Stimulated activated CD4-positive, alpha-beta T cell treated with anti-CD3 and anti-CD28 coated beads, Interleukin-4, amount 100 ng/mL, for 1 hour (primary cell): ENCODE measurements around the gene SCNN1G.

Experiments
- DNase-seq: peaks from one replicate; pipeline ENCODE4 v3.0.0-alpha.2; 2020

The SCNN1G gene

GRCh38 chr16:23255000-23255399 lies 72.5 kb downstream of the SCNN1G start:
- DNase-seq = no peak

DNA sequence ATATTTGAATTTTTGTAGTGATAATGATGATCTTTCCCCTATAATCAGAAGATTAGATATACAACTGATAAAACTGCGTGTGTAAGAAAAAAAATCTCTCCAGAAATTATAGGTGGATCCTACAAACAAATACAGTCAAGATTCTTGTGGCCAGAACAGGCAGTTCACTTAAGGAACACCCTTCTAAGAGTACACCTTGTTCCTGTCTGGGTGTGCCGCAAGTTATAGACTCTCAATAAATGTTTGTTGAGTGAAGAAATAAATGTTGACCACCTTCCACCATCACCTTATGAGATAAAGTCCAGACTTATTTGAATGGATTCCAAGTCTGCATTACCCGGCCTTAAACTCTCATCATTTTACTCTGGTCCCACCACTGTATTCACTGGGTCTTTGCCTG lies 73.9 kb downstream of the SCNN1G start:
- no peak for DNase-seq

GRCh38 chr16:23257682-23258081 lies 75.1 kb downstream of the SCNN1G start:
- no peak for DNase-seq

- DNase-seq = no peak
Observed at GRCh38 chr16:23258919-23259237, 76.3 kb downstream of the SCNN1G start.
